ENCODE data around the gene POU3F1. TPM values are rescaled to one million over a fixed set of nuclear protein-coding genes. Genes with fewer than 3 reads are reported as not detected.

The POU3F1 gene
- total RNA-seq, 3 donors from 2014 or later, result 0.91 to 1.3 (median 1.0) TPM

DNA sequence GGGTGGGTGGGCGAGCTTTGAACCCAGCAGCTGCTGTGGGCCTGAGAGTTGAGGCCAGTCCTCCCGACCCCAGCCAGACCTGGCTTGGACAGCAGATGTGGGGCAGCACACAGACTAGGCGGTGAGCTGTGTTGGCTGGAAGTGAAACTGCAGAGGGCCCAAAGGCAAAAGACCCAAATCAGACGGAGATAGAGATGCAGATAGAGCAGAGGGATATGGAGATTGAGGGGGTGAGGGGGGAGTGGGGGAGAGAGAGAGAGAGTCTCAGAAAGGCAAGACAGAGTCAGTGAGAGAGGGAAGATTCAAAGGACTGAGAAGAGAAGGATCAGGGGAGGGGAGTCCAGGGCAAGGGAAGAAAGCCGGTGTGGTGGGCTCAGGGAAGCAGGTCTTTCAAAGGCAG, 17.0 kb upstream of the POU3F1 start:
- ATAC-seq (no peak), DNase-seq (no peak)
- no peaks in the 10 kb centered on the region for H3K36me3 Mint-ChIP-seq (ENCODE audit: insufficient read depth)
- H3K4me1 Mint-ChIP-seq (ENCODE audit: low read depth), result peaks cover 3% of the 10 kb centered on the region
- no peak overlapping the region for H3K4me3 Mint-ChIP-seq
- no peaks in the 10 kb centered on the region for H3K9me3 Mint-ChIP-seq
- H3K27me3 Mint-ChIP-seq (ENCODE audit: low read depth), result peaks cover 11% of the 10 kb centered on the region

DNA sequence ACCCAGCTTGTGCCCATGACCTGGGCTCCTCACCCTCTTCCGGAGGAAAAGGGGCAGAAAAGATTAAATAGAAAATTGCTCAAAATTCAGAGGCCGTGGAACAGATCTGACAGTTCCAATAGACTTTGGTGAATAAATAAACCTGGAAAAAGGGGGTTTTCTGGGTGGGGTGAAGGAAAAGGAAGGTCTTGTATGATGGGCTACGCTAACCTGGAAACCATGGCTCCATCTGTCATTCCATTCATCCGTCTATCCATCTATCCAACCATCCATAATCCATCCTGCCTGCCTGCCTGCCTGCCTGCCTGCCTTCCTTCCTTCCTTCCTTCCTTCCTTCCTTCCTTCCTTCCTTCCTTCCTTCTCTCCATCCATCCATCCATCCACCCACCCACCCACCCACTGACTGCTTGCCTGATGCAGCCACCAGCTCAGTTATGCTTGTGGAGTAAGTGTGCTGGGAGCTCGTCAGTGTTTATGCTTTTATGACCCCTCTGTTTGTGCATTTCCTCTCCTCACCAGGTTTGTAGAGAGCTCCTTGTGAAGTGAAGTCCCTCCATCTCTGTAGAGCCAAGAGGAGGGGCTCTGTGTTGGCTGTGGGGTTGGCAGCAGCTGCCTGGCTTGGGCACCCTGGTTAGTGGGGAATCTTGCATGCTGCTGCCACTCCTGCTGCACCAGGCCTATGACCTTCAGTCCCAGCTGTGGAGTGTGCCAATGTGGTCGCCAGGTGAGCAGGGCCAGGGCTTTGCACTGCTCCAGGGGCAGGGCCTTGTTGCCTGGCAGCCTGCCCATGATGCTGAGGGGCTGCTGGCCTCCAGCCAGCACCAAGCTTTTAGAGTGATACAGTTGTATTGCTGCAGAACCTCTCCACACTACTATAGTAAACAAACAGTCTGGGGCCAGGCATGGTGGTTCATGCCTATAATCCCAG, 16.0 kb upstream of the POU3F1 start:
- ATAC-seq (no peak), DNase-seq (no peak)
- Mint-ChIP-seq H3K4me3 (no peak overlapping the region), H3K27me3 (ENCODE audit: low read depth) (peaks cover 7% of the 10 kb centered on the region), H3K9me3 (no peaks in the 10 kb centered on the region), H3K36me3 (ENCODE audit: insufficient read depth) (no peaks in the 10 kb centered on the region), H3K4me1 (ENCODE audit: low read depth) (peaks cover 3% of the 10 kb centered on the region)

DNA sequence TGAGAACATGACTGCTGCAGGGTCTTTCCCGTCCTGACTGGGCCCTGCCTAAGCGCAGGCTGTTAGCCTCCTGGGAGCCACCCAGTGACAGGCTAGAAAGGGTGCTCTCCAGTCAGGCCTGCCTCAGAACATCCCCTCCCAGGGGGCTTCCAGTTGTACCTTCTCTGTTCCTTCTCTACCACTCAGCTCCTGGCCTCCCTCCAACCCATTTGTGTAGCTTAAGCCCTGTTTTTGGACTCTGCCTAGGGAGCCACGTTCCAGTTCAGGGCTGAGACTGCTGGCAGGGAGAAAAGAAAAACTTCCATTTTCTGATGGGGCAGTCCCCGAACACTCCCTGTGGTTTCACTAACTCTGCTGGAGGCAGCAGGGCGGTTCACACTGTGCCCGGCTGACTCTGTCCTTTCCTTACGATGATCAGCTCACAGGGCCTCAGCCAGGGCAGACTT, 15.3 kb upstream of the POU3F1 start:
- H3K9me3 Mint-ChIP-seq, result no peaks in the 10 kb centered on the region
- H3K4me3 Mint-ChIP-seq, result no peak overlapping the region
- H3K27me3 Mint-ChIP-seq (ENCODE audit: low read depth), result peaks cover 2% of the 10 kb centered on the region
- peaks cover 3% of the 10 kb centered on the region for H3K4me1 Mint-ChIP-seq (ENCODE audit: low read depth)
- H3K36me3 Mint-ChIP-seq (ENCODE audit: insufficient read depth), result no peaks in the 10 kb centered on the region
- peak; percentile 23 to 51 for ATAC-seq
- no peak for DNase-seq

DNA sequence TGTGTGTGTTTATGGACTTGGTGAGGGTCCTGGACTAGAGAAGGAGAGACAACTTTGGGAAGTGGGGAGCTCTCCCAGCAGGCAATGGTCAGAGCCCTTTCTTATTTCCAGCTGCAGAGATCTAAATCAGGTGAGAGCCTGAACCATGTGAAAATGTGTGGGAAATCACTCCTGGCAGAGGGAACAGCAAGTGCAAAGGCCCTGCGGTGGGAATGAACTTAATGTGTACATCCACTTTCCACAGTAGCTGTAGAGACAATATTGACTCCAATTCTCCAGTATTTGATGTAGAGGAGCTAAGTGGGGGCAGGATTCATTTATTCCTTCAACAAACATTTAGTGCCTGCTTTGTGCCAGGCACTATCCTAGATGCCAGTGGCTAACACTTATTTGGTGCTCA, 14.7 kb upstream of the POU3F1 start:
- no peak for ATAC-seq
- DNase-seq, result no peak
- Mint-ChIP-seq H3K4me1 (ENCODE audit: low read depth) (peaks cover 3% of the 10 kb centered on the region), H3K9me3 (no peaks in the 10 kb centered on the region), H3K36me3 (ENCODE audit: insufficient read depth) (no peaks in the 10 kb centered on the region), H3K27me3 (ENCODE audit: low read depth) (peaks cover 2% of the 10 kb centered on the region), H3K4me3 (no peak overlapping the region)

DNA sequence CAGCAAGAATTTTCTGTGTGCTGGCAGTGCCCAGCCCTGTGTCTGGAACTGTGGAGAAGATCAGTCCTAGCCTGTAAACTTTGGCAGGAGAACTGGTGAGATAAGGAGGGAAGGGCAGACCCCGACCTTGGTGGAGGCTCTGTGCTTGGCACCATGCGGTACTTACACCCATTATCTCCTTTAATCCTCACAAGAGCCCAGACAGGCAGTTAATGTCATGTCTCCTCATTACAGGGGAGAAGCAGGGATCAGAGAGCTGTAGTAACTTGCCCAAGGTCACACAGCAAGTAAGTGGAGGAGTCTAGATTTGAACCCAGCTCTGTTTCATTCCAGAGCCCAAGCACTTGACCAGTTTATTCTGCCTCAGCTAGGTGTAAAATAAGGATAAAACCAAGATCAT, 13.9 kb upstream of the POU3F1 start:
- H3K4me1 Mint-ChIP-seq (ENCODE audit: low read depth), result peaks cover 3% of the 10 kb centered on the region
- DNase-seq, result no peak
- ATAC-seq, result no peak
- no peaks in the 10 kb centered on the region for H3K36me3 Mint-ChIP-seq (ENCODE audit: insufficient read depth)
- H3K27me3 Mint-ChIP-seq (ENCODE audit: low read depth), result peaks cover 2% of the 10 kb centered on the region
- no peak overlapping the region for H3K4me3 Mint-ChIP-seq
- H3K9me3 Mint-ChIP-seq, result no peaks in the 10 kb centered on the region

- peaks cover 5% of the 10 kb centered on the region for H3K27me3 Mint-ChIP-seq (ENCODE audit: low read depth)
- H3K4me3 Mint-ChIP-seq, result no peak overlapping the region
- no peak for ATAC-seq
- peaks cover 3% of the 10 kb centered on the region for H3K4me1 Mint-ChIP-seq (ENCODE audit: low read depth)
- no peaks in the 10 kb centered on the region for H3K9me3 Mint-ChIP-seq
- no peaks in the 10 kb centered on the region for H3K36me3 Mint-ChIP-seq (ENCODE audit: insufficient read depth)
- DNase-seq, result no peak
These were observed 13.2 kb upstream of the POU3F1 start for GRCh38 chr1:38059635-38060250.

GRCh38 chr1:38055965-38056364, 9.4 kb upstream of the POU3F1 start:
- H3K9me3 Mint-ChIP-seq, result no peaks in the 10 kb centered on the region
- no peak for ATAC-seq
- H3K27me3 Mint-ChIP-seq (ENCODE audit: low read depth), result peaks cover 5% of the 10 kb centered on the region
- no peaks in the 10 kb centered on the region for H3K36me3 Mint-ChIP-seq (ENCODE audit: insufficient read depth)
- H3K4me3 Mint-ChIP-seq, result no peak overlapping the region
- DNase-seq, result no peak
- H3K4me1 Mint-ChIP-seq (ENCODE audit: low read depth), result peaks cover 7% of the 10 kb centered on the region

DNA sequence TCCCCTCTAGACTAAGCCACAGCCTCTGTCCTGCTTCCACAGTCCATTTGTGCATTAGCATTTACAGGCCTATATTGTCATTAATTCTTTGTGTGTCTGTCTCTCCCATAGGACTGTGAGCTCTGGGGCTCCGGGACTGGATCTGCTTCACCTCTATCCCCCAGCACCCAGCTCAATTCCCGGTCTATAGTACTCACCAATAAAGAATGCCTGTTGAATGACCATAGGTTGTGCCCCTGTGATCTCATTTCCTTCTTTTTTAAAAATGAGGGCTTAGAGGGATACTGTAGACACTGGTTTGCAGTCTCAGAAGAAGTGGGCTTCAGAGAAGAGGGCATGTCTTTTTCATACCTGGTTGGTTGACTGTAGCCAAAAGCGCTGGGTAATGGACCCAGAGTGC, 8.8 kb upstream of the POU3F1 start:
- H3K36me3 Mint-ChIP-seq (ENCODE audit: insufficient read depth), result no peaks in the 10 kb centered on the region
- ATAC-seq (no peak), DNase-seq (no peak)
- H3K4me1 Mint-ChIP-seq (ENCODE audit: low read depth), result peaks cover 7% of the 10 kb centered on the region
- H3K4me3 Mint-ChIP-seq, result no peak overlapping the region
- peaks cover 5% of the 10 kb centered on the region for H3K27me3 Mint-ChIP-seq (ENCODE audit: low read depth)
- no peaks in the 10 kb centered on the region for H3K9me3 Mint-ChIP-seq

- Mint-ChIP-seq H3K4me1 (ENCODE audit: low read depth) (peaks cover 7% of the 10 kb centered on the region), H3K36me3 (ENCODE audit: insufficient read depth) (no peaks in the 10 kb centered on the region), H3K9me3 (no peaks in the 10 kb centered on the region), H3K27me3 (ENCODE audit: low read depth) (peaks cover 3% of the 10 kb centered on the region), H3K4me3 (no peak overlapping the region)
- no peak for ATAC-seq
- DNase-seq, result no peak
These were observed 7.0 kb upstream of the POU3F1 start for GRCh38 chr1:38053416-38054091.

DNA sequence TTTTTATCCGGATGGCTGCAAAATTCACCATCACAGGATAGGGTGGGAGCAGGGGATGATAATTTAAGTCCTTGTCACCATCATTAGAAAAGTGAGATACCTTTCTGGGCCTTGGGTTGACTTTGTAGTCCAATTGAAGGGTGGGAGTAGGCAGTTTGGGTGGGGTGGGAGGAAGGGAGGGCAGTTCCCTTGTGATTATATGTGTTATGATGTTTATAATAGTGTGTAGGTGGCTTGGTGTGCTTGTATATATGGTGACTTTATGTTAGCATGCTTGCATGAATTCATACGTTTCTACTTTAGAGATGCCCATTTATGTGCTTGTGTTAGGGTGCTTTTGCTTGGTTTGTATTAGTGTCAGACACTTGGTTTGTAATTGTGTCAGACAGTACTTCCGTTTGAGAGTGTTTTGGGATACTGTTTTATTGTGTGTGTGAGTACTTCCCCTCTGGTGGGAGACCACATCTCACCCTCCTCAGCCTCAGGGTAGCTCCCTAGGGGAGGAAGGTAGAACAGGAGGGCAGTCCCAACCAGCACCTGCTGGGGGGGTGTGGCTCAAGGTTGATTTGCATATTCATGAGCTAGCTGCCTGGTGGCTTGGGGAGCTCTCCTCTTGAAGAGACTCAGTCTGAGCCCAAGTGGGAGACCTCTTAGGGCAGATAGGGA, 6.3 kb upstream of the POU3F1 start:
- no peak overlapping the region for H3K4me3 Mint-ChIP-seq
- peaks cover 7% of the 10 kb centered on the region for H3K4me1 Mint-ChIP-seq (ENCODE audit: low read depth)
- peaks cover 3% of the 10 kb centered on the region for H3K27me3 Mint-ChIP-seq (ENCODE audit: low read depth)
- peak; percentile 16 to 50 for ATAC-seq
- H3K36me3 Mint-ChIP-seq (ENCODE audit: insufficient read depth), result no peaks in the 10 kb centered on the region
- DNase-seq, result no peak
- H3K9me3 Mint-ChIP-seq, result no peaks in the 10 kb centered on the region

DNA sequence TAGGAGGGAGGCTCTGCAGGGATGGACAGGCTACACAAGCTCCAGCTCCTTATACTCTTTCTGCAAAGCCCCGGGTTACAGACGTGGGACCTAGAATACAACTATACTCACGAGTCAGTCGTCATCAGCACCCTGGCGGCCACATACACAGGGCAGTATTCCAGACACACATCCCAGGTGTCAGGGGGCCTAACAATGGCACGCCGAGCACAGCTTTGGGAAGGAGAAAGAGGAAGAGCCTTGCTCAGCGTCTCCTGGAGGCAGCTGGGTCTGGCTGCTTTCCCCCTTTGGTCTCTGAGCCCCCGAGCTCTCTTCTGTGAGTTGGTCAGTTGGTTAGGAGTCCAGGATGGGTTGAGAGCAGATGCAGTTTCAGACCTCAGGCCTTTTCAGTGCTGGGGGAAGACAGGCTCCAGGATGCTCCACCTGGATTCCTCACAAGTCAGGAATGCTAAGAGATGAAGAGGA, 4.5 kb upstream of the POU3F1 start:
- H3K36me3 Mint-ChIP-seq (ENCODE audit: insufficient read depth), result no peaks in the 10 kb centered on the region
- no peak for DNase-seq
- ATAC-seq, result no peak

GRCh38 chr1:38050397-38051078, 3.9 kb upstream of the POU3F1 start:
- DNase-seq (no peak), ATAC-seq (no peak)
- Mint-ChIP-seq H3K9me3 (no peaks in the 10 kb centered on the region), H3K4me3 (no peak overlapping the region), H3K36me3 (ENCODE audit: insufficient read depth) (no peaks in the 10 kb centered on the region), H3K27me3 (ENCODE audit: low read depth) (peaks cover 7% of the 10 kb centered on the region), H3K4me1 (ENCODE audit: low read depth) (peaks cover 8% of the 10 kb centered on the region)

More for the DNA sequence above, 4.5 kb upstream of the POU3F1 start:
- Mint-ChIP-seq H3K4me3 (no peak overlapping the region), H3K4me1 (ENCODE audit: low read depth) (peaks cover 7% of the 10 kb centered on the region), H3K9me3 (no peaks in the 10 kb centered on the region), H3K27me3 (ENCODE audit: low read depth) (peaks cover 6% of the 10 kb centered on the region)

- no peaks in the 10 kb centered on the region for H3K9me3 Mint-ChIP-seq
- H3K4me1 Mint-ChIP-seq (ENCODE audit: low read depth), result peaks cover 10% of the 10 kb centered on the region
- no peaks in the 10 kb centered on the region for H3K36me3 Mint-ChIP-seq (ENCODE audit: insufficient read depth)
- peak overlapping the region; percentile 74 for H3K4me3 Mint-ChIP-seq
- H3K27me3 Mint-ChIP-seq (ENCODE audit: low read depth), result peaks cover 23% of the 10 kb centered on the region
- DNase-seq (no peak), ATAC-seq (no peak)
These were observed 1.1 kb upstream of the POU3F1 start for GRCh38 chr1:38047603-38048141.
